KOPT-K1 (cell line): ENCODE measurements around the gene EGLN1.

Experiments
- H3K27ac ChIP-seq: fragments of 200-600 bp; sonication (generic); 2 replicates; pipeline ENCODE4 v1.5.1; 2016; ENCODE audit warnings: antibody characterized with exemption, mild to moderate bottlenecking, low read depth, low read length; ENCODE audit not compliant: poor library complexity, severe bottlenecking
- H3K36me3 ChIP-seq: fragments of 200-600 bp; sonication (generic); 2 replicates; pipeline ENCODE4 v1.5.1; 2017; ENCODE audit warnings: antibody characterized with exemption, mild to moderate bottlenecking, low read length, moderate library complexity; ENCODE audit not compliant: insufficient read depth
- H3K9me3 ChIP-seq: fragments of 200-600 bp; sonication (generic); 2 replicates; pipeline ENCODE4 v1.5.1; 2017; ENCODE audit warnings: antibody characterized with exemption, low read length, mild to moderate bottlenecking; ENCODE audit not compliant: insufficient read depth, poor library complexity, severe bottlenecking

Gene EGLN1

GRCh38 chr1:231322880-231323530 lies 99.1 kb downstream of the EGLN1 start:
- H3K36me3 ChIP-seq = no peaks in the 10 kb centered on the region
- H3K27ac ChIP-seq = no peak overlapping the region
- no peaks in the 10 kb centered on the region for H3K9me3 ChIP-seq

DNA sequence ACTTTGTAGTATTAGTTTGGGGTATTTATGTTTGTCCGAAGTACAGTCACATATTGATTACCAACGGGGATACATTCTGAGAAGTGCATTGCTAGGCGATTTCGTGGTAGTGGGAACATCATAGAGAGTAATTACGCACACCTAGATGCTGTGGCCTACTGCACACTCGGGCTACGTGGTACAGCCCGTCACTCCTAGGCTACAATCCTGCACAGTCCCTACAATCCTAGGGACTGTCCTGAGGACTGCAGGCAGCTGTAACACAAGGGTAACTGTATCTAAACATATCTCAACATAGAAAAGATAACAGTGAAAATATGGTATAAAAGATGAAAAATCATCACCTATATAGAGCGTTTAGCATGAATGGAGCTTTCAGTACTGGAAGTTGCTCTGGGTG lies 103.0 kb downstream of the EGLN1 start:
- Histone ChIP-seq H3K36me3 (no peaks in the 10 kb centered on the region), H3K9me3 (no peaks in the 10 kb centered on the region), H3K27ac (no peak overlapping the region)

- Histone ChIP-seq H3K27ac (no peak overlapping the region), H3K9me3 (no peaks in the 10 kb centered on the region), H3K36me3 (no peaks in the 10 kb centered on the region)
Observed at GRCh38 chr1:231318568-231318967, 103.5 kb downstream of the EGLN1 start.

DNA sequence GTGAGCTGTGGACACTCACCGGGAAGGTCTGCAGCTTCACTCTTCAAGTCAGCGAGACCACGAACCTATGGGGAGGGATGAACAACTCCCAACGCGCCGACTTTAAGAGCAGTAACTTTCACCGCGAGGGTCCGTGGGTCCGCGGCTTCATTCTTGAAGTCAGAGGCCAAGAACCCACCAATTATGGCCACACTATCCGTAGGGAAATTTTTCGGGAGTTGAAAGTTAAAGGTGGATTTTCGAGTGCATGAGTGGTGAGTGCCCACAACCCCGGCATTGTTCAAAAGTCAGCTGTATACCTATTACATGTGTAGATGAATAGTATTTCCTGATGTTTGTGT lies 104.1 kb downstream of the EGLN1 start:
- Histone ChIP-seq H3K27ac (no peak overlapping the region), H3K36me3 (no peaks in the 10 kb centered on the region), H3K9me3 (no peaks in the 10 kb centered on the region)

DNA sequence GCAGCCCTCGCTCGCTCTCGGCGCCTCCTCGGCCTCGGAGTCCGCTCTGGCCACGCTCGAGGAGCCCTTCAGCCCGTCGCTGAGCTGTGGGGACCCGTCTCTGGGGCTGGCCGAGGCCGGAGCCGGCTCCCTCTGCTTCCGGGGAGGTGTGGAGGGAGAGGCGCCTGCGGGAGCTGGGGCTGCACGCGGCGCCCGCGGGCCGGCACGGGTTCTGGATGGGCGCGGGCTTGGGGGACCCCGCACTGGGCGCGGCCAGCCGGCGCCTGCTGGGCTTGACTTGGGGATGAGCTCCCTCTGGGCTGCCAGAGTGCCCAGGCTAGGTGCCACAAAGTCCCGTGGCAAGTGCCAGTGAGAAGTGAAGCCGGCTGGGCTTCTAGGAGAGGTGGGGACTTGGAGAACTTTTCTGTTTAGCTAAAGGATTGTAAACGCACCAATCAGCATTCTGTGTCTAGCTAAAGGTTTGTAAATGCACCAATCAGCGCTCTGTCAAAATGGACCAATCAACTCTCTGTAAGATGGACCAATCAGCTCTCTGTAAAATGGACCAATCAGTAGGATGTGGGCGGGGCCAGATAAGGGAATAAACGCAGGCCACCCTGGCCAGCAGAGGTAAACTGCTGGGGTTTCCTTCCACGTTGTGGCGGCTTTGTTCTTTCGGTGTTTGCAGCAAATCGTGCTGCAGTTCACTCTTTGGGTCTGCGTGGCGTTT lies 104.6 kb downstream of the EGLN1 start:
- Histone ChIP-seq H3K36me3 (no peaks in the 10 kb centered on the region), H3K9me3 (no peaks in the 10 kb centered on the region), H3K27ac (no peak overlapping the region)

DNA sequence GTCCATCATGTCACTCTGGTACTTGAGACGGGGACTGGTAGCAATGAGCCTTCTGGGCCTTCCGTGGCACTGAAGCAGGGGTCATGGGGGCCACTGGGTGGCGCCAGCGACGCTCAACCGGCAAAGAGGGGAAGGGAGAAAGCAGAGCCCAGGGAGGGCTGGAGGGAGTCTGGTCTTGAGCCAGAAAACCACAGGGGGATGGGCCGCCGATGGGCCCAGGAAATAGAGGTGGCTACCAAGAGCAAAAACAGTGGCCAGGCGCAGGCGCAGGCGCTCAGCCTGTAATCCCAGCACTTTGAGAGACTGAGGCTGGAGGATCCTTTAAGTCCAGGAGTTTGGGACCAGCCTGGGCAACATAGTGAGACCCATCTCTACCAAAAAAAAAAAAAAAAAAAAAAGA lies 106.2 kb downstream of the EGLN1 start:
- H3K36me3 ChIP-seq = no peaks in the 10 kb centered on the region
- H3K27ac ChIP-seq = no peak overlapping the region
- H3K9me3 ChIP-seq = no peaks in the 10 kb centered on the region
